ENCODE results near the gene NAA25. TPM values are rescaled to one million over a fixed set of nuclear protein-coding genes. Genes with fewer than 3 reads are reported as not detected.

Gene NAA25
- total and polyA plus RNA-seq, 12 donors = 7.2 to 32.6 (median 21.2) TPM

DNA sequence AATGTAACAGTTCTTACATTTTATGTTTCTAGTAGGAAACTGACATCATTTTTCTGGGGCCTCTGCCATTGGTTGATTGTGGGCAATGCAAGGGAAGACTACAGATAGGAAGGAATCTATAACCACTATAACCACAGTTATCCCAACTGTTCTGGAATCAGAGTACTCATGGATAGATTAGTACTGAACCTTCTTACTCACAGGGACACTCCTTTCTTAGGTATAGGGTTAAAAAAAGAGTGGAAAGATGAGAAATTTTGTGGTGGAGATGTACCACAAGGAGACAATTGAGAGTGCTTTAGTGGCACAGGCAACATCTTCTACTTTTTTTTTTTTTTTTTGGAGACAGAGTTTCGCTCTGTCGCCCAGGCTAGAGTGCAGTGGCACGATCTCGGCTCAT is 116.6 kb downstream of the NAA25 start:
- intact Hi-C loops (cut with DNase I) = no loop called here
- H3K27ac ChIP-seq = no peak overlapping the region
- DNase-seq = no peak
- peaks cover 0 to 5% of the 10 kb centered on the region in 2 donors for H3K4me1 ChIP-seq (replicated peaks in 1 of 2)
- H3K4me3 ChIP-seq = no peak overlapping the region
- no peak for TF ChIP-seq POLR2A (IDR thresholded peaks at IDR 0.05)
- TF ChIP-seq, protein P1, sequence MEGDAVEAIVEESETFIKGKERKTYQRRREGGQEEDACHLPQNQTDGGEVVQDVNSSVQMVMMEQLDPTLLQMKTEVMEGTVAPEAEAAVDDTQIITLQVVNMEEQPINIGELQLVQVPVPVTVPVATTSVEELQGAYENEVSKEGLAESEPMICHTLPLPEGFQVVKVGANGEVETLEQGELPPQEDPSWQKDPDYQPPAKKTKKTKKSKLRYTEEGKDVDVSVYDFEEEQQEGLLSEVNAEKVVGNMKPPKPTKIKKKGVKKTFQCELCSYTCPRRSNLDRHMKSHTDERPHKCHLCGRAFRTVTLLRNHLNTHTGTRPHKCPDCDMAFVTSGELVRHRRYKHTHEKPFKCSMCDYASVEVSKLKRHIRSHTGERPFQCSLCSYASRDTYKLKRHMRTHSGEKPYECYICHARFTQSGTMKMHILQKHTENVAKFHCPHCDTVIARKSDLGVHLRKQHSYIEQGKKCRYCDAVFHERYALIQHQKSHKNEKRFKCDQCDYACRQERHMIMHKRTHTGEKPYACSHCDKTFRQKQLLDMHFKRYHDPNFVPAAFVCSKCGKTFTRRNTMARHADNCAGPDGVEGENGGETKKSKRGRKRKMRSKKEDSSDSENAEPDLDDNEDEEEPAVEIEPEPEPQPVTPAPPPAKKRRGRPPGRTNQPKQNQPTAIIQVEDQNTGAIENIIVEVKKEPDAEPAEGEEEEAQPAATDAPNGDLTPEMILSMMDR (IDR thresholded peaks at IDR 0.05) = no peak
- 90 to 96% (median 92%) methylated on average over 4 of the region's 4 CpGs for WGBS, 4 donors
- H3K36me3 ChIP-seq (replicated peaks in 1 of 2) = no peaks in the 10 kb centered on the region
- no peaks in the 10 kb centered on the region for H3K27me3 ChIP-seq
- H3K9me3 ChIP-seq (replicated peaks in 1 of 3) = no peaks in the 10 kb centered on the region

GRCh38 chr12:111991535-111991934 is 117.0 kb downstream of the NAA25 start:
- intact Hi-C loops (cut with DNase I) = no loop called here
- H3K4me1 ChIP-seq (replicated peaks in 1 of 2) = peaks cover 0 to 5% of the 10 kb centered on the region in 2 donors

GRCh38 chr12:111984820-111985219 is 123.8 kb downstream of the NAA25 start:
- 85 to 88% (median 86%) methylated on average over 2 of the region's 2 CpGs for WGBS, 4 donors

More at GRCh38 chr12:111991535-111991934, 117.0 kb downstream of the NAA25 start:
- H3K9me3 ChIP-seq (replicated peaks in 1 of 3) = no peaks in the 10 kb centered on the region
- no peak overlapping the region for H3K4me3 ChIP-seq
- no peak for DNase-seq
- 74 to 100% (median 96%) methylated on average over 2 of the region's 2 CpGs for WGBS, 4 donors
- no peaks in the 10 kb centered on the region for H3K27me3 ChIP-seq
- no peak overlapping the region for H3K27ac ChIP-seq
- TF ChIP-seq POLR2A (IDR thresholded peaks at IDR 0.05) = no peak
- TF ChIP-seq, protein P1 (IDR thresholded peaks at IDR 0.05) = no peak
- H3K36me3 ChIP-seq (replicated peaks in 1 of 2) = no peaks in the 10 kb centered on the region

GRCh38 chr12:111981987-111982386 is 126.6 kb downstream of the NAA25 start:
- Histone ChIP-seq H3K4me1 (replicated peaks in 1 of 2) (no peaks in the 10 kb centered on the region), H3K9me3 (replicated peaks in 1 of 3) (no peaks in the 10 kb centered on the region), H3K27ac (no peak overlapping the region), H3K36me3 (replicated peaks in 1 of 2) (no peaks in the 10 kb centered on the region), H3K4me3 (no peak overlapping the region), H3K27me3 (no peaks in the 10 kb centered on the region)
- intact Hi-C loops (cut with DNase I) = no loop called here
- TF ChIP-seq, protein P1 (IDR thresholded peaks at IDR 0.05) = no peak
- TF ChIP-seq POLR2A (IDR thresholded peaks at IDR 0.05) = no peak
- DNase-seq = no peak
- 85 to 98% (median 95%) methylated on average over 2 of the region's 2 CpGs for WGBS, 4 donors

More at GRCh38 chr12:111984820-111985219, 123.8 kb downstream of the NAA25 start:
- TF ChIP-seq POLR2A (IDR thresholded peaks at IDR 0.05) = no peak
- TF ChIP-seq, protein P1 (IDR thresholded peaks at IDR 0.05) = no peak
- Histone ChIP-seq H3K4me1 (replicated peaks in 1 of 2) (no peaks in the 10 kb centered on the region), H3K27me3 (no peaks in the 10 kb centered on the region), H3K9me3 (replicated peaks in 1 of 3) (no peaks in the 10 kb centered on the region), H3K27ac (no peak overlapping the region), H3K4me3 (no peak overlapping the region), H3K36me3 (replicated peaks in 1 of 2) (no peaks in the 10 kb centered on the region)
- intact Hi-C loops (cut with DNase I) = no loop called here
- no peak for DNase-seq
